Stimulated activated CD8-positive, alpha-beta memory T cell treated with anti-CD3 and anti-CD28 coated beads, Interleukin-4, amount 100 ng/mL, for 4 hours (primary cell): ENCODE data around the gene MARCHF11.

ENCODE experiments used
- DNase-seq, 2 donors: peaks; one replicate each; pipeline ENCODE4 v3.0.0-alpha.2; 2020; ENCODE audit warnings: low read depth in 2 of 2, low spot score in 1 of 2

The MARCHF11 gene

DNA sequence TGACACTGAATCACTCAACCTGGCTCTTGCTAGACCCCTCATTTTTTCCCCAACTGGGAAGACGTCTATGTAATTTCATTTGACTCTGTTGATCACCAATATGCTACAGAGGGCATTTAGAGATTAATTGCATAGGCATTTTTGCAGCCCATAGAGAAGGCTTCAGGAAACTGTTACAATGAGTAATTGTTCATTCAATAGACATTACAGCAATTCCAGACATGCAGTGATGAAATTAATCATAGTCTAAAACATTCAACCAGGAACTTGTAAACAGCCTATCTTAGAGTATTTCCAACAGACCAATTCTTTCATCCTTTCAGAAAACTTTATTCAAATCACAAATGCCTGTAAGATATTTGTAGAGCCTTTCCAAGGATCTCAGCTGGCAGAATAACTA lies 122.3 kb downstream of the MARCHF11 start:
- DNase-seq = no peak

DNA sequence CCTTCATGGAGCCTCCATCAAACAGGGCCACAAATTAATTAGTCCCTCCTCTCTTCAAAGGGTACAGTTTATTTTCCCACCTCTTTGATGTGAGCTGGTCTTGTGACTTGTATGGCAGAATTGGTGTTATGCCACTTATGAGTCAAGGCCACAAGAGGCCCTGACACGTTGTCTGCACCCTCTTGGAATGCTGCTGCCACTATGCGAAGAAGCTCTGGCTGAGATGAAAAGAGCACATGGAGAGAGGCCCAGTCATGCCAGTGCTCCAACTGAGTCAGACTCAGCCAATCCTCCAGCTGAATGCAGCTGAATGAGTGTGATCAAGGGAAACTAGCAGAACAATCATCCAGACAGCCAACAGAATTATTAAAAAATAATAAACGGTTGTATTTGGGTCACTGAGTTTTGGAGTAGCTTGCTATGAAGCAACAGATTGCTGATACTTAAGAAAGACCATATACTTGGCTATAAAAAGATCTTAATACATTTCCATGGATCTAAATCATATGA lies 128.3 kb downstream of the MARCHF11 start:
- DNase-seq = no peak

DNA sequence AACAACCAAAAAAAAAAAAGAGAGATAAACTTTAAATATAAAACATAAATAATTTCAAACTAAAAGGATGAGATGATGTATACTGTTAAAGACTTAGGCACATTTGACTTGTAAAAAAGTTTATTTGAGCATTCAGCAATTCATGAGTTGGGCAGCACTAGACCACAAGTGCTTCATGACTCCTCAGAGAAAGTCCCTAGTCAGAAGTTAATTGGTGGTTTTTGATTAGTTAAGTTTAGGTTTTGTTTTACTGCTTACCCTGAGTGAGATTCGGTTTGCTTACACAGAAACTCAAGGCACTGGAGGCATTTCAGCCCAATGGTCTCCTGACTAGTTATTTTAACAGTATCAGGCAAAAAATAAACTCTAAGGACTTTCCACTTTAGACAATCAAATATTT lies 129.2 kb downstream of the MARCHF11 start:
- DNase-seq = no peak

DNA sequence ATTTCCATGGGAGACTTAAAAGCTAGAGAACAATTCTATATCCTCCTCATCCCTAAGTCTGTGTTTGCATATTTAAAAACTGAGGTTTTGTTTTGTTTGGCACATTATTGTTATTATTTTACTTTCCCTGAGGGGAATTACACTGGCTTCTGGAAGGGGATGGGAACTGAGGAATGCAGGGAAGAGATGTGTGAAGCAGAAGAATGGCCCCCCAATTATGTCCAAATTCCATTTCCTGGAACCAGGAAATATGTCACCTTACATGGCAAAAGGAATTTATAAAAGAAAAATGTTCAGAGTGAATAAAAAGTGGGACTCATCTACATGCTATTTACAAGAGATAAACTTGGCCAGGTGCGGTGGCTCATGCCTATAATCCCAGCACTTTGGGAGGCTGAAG lies 129.8 kb downstream of the MARCHF11 start:
- DNase-seq = no peak

DNA sequence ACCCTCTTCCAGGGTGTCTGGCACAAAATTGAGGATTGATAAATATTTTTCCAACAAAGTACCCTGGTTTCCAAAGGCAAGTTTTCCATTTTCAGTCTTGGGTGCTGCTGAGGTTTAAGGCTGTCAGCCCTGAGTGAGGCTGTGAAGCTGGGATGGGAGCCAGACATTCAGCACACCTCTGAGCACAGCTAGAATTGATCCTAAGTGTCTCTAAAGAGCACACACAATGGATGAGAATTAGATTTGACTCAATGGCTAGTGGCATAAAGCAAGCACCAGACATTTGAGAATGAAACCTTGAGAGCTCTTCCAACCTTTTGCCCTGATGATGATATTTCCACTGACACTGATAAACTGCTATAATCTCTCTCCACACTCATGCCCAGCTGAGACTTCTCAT lies 131.5 kb downstream of the MARCHF11 start:
- no peak for DNase-seq

DNA sequence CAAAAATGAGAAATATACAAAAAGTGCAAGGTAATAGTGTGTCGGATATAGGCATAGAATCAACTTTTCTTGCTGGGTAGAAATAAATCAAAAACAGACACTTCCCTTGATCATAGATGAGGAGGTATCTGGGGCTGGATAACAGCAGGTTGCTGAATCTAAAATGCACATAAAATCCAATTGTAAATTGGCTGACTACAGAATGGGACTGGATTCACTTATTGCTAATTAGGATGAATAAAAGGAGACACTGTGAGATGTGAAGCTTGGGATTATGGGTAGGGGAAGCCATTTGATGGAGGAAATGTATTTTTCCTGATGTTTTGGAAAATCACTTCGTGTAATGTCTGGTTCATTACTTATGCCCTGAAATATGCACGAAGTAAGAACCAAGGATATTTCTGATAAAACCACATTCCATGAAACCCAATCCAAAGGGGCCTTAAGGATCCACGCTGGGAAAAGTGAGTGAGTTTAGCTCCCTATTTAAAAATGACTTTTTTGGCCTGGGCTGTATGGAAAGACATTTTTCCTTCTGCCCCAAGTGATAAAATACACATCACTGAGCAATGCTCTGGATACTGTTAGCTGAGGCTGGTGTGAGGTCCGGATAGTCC lies 136.1 kb downstream of the MARCHF11 start:
- no peak for DNase-seq

DNA sequence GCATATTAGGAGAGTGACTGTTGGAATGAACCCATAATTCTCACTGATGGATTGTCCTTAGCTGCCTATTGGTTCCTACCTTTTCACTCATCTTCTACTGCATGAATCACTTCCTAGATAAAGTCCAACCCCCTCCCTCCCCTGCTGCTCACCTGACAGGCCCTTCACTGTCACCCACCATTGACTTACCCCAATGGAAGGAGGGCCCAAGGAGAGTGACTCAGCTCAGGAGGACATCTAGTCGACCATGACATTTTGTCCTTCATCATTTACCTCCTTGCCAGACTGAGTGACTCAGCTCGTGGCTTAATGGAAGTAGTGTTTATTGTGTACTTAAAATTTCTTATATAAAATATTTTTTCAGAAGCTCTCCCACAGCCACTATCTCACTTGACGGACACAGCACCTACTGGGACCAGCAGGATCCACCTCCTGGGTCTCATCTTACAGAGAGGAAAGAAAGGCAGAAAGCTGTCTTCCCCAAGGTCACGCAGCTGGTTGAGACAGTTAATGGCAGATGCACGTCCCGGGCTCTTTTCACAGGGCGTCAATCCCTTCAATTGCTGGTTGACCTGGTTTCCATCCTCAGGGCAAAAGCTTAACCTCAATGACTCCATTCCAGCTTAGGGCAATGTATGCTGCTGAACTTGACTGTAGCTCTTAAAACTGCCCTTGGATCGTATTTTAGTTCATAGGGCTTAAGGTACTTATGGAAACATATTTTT lies 142.3 kb downstream of the MARCHF11 start:
- DNase-seq = no peak

DNA sequence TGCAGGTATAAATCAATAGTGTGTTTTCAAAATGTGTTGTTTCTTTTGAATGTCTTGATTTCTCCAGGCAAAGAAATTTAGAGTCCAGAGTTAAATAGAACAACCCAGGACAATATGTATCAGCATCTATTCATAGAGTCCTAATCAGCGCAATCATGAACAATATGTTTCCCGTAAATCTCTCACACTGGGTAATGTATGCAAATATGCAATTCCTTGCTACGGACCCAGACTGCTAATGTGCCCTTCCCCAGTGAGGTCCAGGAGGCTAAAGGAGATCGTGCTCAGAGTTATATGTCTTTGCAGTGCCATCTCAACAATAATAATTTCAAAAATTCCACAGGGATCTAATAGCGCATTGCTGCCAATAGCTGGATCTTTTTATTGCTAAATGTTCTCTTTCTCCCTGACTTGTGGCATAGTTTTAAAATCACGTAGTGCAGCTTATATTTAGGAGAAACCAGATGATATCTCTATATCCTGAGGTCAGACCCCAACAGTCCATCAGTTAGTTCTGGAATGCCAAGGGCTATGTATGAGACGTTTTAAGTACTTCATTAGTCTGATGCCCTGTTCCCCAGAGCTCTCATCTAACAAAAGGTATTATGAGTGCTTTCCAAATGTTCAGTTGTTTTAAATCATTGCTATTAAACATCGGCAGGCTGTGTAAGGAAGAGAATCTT lies 145.1 kb downstream of the MARCHF11 start:
- no peak for DNase-seq

DNA sequence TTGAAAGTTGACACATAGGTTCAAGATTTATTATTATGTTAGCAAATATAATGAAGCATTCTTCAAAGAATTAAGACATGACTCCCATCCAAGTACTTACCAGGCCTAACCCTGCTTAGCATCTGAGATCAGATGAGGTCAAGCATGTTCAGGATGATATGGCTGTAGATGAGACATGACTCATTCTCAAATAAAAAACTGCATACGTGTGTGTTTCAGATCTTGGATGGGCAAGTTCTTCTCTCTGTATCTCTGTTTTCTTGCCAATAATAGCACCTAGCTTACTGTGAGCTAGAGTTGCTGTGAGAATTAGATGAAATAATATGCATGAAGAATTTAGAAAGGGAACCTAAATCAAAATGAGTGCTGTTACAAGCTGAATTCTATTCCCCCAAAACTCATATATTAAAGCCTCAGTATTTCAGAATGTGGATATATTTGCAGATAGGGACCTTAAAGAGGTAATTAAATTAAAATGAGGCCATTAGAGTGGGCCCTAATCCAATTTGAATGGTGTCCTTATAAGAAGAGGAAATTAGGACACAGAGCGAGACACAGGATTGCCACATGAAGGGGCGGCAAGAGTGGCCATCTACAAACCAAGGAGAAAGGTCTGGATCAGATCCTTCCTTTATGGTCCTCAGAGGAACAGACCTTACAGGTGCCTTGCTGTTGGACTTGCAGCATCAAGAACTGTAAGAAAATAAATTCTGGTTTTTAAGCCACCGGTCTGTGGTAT lies 146.2 kb downstream of the MARCHF11 start:
- no peak for DNase-seq

DNA sequence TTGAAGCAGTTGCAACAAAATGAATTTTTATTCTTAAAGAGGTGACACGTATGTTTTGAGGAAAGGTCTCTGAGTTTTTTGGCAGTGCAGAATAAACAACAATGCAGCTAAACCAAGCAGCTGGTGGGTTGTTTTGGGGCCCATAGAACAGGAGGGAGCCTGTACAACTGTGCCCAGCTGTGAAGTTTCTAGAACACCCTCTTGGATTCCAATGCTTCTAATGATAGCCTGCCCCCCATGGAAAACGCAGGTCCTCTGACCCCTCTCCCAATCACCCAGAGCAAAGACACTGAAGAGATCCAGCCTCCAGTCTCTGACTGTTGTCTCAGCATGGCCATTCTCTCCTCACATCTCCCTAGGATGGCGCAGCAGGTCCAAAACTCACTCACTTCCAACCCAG lies 150.9 kb downstream of the MARCHF11 start:
- DNase-seq = no peak

DNA sequence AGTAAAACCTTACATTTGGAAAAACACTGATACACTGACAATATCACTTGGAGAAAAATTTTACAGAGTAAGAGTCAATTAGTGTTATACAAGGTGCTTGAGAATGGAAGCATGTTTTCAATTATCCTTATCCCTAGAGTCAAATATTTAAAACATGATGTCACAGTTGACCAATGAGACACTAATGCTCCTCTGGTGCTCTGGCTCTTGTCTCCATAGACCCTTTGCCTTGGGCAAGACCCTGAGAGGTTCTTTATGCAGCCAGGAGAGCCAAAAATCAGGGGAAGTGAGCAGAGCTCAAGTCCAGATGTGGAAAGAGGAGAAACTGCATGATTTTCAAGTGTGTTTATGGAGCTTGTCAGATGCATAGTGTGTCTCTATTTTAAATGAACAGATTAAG lies 153.9 kb downstream of the MARCHF11 start:
- no peak for DNase-seq

DNA sequence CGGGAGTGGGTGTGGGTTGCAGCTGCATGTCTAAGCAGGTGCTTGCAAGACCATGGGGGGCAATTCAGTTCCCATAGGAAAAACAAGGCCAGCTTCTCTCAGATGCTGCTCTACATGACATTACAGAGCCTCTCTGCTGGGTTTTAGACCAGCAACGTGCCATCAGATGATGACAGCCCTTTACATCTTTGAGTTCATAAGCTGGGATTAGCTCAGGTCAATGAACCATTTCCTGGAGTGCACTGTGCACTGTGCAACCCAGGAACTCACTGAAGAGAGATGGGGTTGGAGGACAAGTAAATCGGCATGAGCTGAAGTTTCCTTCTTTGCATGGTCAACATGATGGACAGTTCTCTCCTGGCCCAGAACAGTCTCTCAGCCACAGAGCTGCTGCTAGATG lies 160.6 kb downstream of the MARCHF11 start:
- no peak for DNase-seq

DNA sequence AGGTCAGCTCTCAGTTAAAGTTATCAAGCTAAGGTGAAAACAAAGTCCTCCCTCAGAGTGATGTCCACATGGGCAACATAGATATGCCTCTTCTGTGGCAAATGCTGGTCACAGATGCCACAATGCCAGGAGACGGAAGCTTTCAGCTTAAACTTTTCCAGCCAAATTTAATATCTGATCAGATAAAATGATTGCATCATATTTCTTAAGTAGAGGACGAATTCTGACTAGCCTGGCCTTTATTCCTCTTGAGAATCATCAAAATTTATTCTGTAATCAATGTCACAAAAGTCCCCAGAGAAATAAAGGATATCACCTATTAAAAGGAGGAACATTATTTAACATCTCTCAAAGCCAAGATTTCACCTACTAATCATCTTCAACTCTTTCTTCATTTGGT lies 161.9 kb downstream of the MARCHF11 start:
- DNase-seq = no peak
